T-helper 1 cell treated with Interleukin-12 subunit alpha and Interleukin-12 subunit beta and Interleukin-4 antibody, amounts not matched to agents 30 μg/mL and 1 μg/mL, for 36 hours (primary cell): ENCODE results near the gene ANP32A.
"Not testable (repeated sequence)": the region's sequence is repeated elsewhere in the genome, so short reads cannot be mapped to it uniquely, and the experiment has no call there.

ENCODE experiments used
- H3K27ac Mint-ChIP-seq: one replicate; pipeline ENCODE4 v1.8.0; 2021; ENCODE audit warnings: mild to moderate bottlenecking, mixed read lengths
- H3K27me3 Mint-ChIP-seq: one replicate; pipeline ENCODE4 v1.8.0; 2021; ENCODE audit warnings: low read depth, mixed read lengths
- H3K36me3 Mint-ChIP-seq: one replicate; pipeline ENCODE4 v1.8.0; 2021; ENCODE audit warnings: low read depth, mixed read lengths
- H3K4me1 Mint-ChIP-seq: one replicate; pipeline ENCODE4 v1.8.0; 2021; ENCODE audit warnings: low read depth, mixed read lengths
- H3K4me3 Mint-ChIP-seq: one replicate; pipeline ENCODE4 v1.8.0; 2021; ENCODE audit warnings: mild to moderate bottlenecking, moderate library complexity, mixed read lengths
- H3K9me3 Mint-ChIP-seq: one replicate; pipeline ENCODE4 v1.8.0; 2021; ENCODE audit warnings: mixed read lengths

Gene ANP32A

GRCh38 chr15:68774521-68775235, 46.0 kb downstream of the ANP32A start:
- no peak overlapping the region for H3K27ac Mint-ChIP-seq
- H3K4me3 Mint-ChIP-seq = no peak overlapping the region
- peaks cover 23% of the 10 kb centered on the region for H3K36me3 Mint-ChIP-seq
- H3K27me3 Mint-ChIP-seq = peaks cover 13% of the 10 kb centered on the region
- peaks cover 2% of the 10 kb centered on the region for H3K4me1 Mint-ChIP-seq
- H3K9me3 Mint-ChIP-seq = no peaks in the 10 kb centered on the region

GRCh38 chr15:68774120-68774519, 46.6 kb downstream of the ANP32A start:
- Mint-ChIP-seq H3K4me3 (no peak overlapping the region), H3K9me3 (no peaks in the 10 kb centered on the region), H3K27ac (no peak overlapping the region), H3K36me3 (peaks cover 18% of the 10 kb centered on the region), H3K27me3 (peaks cover 17% of the 10 kb centered on the region), H3K4me1 (peaks cover 2% of the 10 kb centered on the region)

DNA sequence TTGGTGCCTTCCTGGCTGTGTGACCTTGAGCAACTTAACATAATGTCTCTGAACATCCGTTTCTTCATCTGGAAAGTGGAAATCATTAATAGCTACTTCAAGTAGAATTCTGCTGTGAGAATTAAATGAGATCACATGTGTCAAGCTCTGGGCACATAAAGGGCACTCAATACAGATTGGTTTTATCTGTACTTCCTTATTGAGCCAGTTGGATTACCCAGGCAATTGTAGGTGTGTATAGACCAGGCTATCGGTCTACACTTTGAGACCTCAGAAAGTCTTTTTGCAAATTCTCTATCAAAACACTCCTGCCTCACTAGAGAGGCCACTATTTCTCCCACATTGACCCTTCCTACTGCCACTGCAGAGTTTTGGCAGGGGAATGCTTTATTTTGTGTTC, 47.7 kb downstream of the ANP32A start:
- H3K9me3 Mint-ChIP-seq = no peaks in the 10 kb centered on the region
- peaks cover 17% of the 10 kb centered on the region for H3K27me3 Mint-ChIP-seq

GRCh38 chr15:68770216-68770615, 50.5 kb downstream of the ANP32A start:
- Mint-ChIP-seq H3K9me3 (no peaks in the 10 kb centered on the region), H3K4me3 (no peak overlapping the region), H3K36me3 (peaks cover 1% of the 10 kb centered on the region)

More for the DNA sequence above, 47.7 kb downstream of the ANP32A start:
- Mint-ChIP-seq H3K4me1 (peaks cover 2% of the 10 kb centered on the region), H3K36me3 (peaks cover 11% of the 10 kb centered on the region), H3K4me3 (no peak overlapping the region), H3K27ac (no peak overlapping the region)

DNA sequence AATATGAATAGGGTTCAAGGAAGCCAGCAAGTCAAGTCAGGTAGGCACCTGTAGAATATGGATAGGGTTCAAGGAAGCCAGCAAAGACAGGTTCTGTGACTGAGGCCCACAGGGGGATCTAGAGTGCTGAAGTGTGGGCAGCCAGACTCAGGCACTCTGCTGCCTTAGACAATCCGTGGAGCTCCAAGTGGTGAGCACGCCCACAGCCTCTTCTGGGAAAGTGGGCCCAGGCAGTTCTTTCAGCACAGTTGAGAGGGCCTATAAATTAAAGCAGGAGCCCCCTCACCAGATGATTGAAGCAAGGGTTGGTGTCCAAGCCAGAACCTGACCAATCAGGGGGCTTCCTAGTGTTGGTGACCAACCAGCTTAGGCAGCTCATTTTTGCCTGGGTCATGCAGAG, 51.0 kb downstream of the ANP32A start:
- Mint-ChIP-seq H3K9me3 (no peaks in the 10 kb centered on the region), H3K36me3 (peaks cover 1% of the 10 kb centered on the region), H3K27me3 (peaks cover 25% of the 10 kb centered on the region), H3K4me1 (peaks cover 2% of the 10 kb centered on the region), H3K4me3 (no peak overlapping the region), H3K27ac (no peak overlapping the region)

More at GRCh38 chr15:68770216-68770615, 50.5 kb downstream of the ANP32A start:
- peaks cover 21% of the 10 kb centered on the region for H3K27me3 Mint-ChIP-seq
- H3K4me1 Mint-ChIP-seq = peaks cover 2% of the 10 kb centered on the region
- H3K27ac Mint-ChIP-seq = no peak overlapping the region

- peaks cover 31% of the 10 kb centered on the region for H3K27me3 Mint-ChIP-seq
- no peaks in the 10 kb centered on the region for H3K9me3 Mint-ChIP-seq
- H3K36me3 Mint-ChIP-seq = no peaks in the 10 kb centered on the region
- peaks cover 2% of the 10 kb centered on the region for H3K4me1 Mint-ChIP-seq
- H3K27ac Mint-ChIP-seq = no peak overlapping the region
- H3K4me3 Mint-ChIP-seq = no peak overlapping the region
Observed at GRCh38 chr15:68768321-68768720, 52.4 kb downstream of the ANP32A start.

DNA sequence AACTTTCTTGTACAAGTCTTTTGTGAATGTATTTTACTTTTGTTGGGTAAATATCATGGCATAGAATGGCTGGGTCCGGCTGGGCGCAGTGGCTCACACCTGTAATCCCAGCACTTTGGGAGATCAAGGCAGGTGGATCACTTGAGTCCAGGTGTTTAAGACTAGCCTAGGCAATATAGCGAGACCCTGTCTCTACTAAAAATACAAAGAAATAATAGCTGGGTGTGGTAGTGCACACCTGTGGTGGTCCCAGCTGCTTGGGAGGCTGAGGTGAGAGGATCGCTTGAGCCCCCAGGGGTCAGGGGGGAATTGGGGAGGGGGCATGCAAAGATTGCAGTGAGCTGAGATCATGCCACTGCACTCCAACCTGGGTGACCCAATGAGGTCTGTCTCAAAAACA, 52.9 kb downstream of the ANP32A start:
- Mint-ChIP-seq H3K36me3 (no peaks in the 10 kb centered on the region), H3K27ac (no peak overlapping the region), H3K4me1 (peaks cover 2% of the 10 kb centered on the region), H3K9me3 (no peaks in the 10 kb centered on the region), H3K27me3 (peaks cover 36% of the 10 kb centered on the region), H3K4me3 (no peak overlapping the region)

DNA sequence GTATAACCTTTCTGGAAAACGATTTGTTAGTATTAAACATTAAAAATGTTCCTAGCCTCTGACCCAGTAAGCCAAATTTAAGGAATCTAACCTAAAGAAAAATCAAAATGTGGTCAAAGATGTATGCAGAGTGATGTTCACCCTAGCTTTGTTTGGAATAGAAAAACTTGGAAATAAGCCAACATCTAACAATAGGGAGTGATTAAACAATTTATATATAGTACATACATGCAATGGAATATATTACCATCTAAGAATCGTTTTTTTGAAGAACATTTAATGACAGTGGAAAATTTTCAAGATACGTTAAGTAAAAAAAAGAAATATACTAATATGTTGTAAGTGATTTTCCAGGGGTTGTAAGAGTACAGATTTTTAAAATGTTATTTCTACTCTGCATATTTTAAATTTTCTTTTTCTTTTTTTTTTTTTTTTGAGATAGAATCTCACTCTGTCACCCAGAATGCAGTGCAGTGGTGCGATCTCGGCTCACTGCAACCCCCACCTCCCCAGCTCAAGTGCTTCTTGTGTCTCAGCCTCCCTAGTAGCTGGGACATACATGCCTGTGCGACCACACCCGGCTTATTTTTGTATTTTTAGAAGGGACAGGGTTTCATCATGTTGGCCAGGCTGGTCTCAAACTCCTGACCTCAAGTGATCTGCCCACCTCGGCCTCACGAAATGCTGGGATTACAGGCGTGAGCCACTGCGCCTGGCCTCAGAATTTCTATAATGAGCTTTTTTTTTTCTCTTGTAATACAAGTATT, 54.9 kb downstream of the ANP32A start:
- Mint-ChIP-seq H3K27ac (no peak overlapping the region), H3K4me1 (no peaks in the 10 kb centered on the region), H3K27me3 (peaks cover 38% of the 10 kb centered on the region), H3K4me3 (no peak overlapping the region), H3K36me3 (no peaks in the 10 kb centered on the region), H3K9me3 (no peaks in the 10 kb centered on the region)

- no peaks in the 10 kb centered on the region for H3K36me3 Mint-ChIP-seq
- peaks cover 43% of the 10 kb centered on the region for H3K27me3 Mint-ChIP-seq
- peaks cover 3% of the 10 kb centered on the region for H3K4me1 Mint-ChIP-seq
- no peaks in the 10 kb centered on the region for H3K9me3 Mint-ChIP-seq
- H3K4me3 Mint-ChIP-seq = no peak overlapping the region
- H3K27ac Mint-ChIP-seq = no peak overlapping the region
Observed at GRCh38 chr15:68764090-68764489, 56.6 kb downstream of the ANP32A start.

DNA sequence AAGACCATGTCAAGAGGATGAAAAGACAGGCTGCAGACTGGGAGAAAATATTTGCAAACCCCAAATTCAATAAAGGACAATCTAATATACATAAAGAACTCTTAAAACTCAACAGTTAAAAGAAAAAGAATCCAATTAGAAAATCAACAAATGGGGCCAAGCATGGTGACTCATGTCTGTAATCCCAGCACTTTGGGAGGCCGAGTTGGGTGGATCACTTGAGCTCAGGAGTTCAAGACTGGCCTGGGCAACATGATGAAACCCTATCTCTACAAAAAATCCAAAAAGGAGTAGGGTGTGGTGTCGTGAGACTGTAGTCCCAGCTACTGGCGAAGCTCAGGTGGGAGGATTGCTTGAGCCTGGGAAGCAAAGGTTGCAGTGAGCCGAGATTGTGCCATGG, 57.6 kb downstream of the ANP32A start:
- no peak overlapping the region for H3K4me3 Mint-ChIP-seq
- H3K27ac Mint-ChIP-seq = no peak overlapping the region
- H3K9me3 Mint-ChIP-seq = no peaks in the 10 kb centered on the region
- H3K4me1 Mint-ChIP-seq = peaks cover 3% of the 10 kb centered on the region
- no peaks in the 10 kb centered on the region for H3K36me3 Mint-ChIP-seq
- H3K27me3 Mint-ChIP-seq = peaks cover 47% of the 10 kb centered on the region

DNA sequence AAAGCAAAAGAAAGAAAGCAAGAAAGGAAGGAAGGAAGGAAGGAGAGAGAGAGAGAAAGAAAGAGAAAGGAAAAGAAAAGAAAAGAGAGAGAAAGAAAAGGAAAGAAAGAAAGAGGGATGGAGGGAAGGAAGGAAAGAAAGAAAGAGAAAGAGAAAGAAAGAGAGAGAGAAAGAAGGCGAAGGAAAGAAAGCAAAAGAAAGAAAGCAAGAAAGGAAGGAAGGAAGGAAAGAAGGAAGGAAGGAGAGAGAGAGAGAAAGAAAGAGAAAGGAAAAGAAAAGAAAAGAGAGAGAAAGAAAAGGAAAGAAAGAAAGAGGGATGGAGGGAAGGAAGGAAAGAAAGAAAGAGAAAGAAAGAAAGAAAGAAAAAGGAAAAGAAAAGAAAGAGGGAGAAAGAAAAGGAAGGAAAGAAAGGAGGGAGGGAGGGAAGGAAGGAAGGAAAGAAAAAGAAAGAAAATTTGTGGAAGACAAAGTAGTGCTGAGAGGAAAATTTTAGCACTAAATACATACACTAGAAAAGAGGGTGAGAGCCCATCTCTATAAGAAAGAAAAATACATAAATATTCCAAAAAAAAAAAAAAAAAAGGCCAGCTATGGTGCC, 60.6 kb downstream of the ANP32A start:
- not testable (repeated sequence) for H3K27ac Mint-ChIP-seq, H3K9me3 Mint-ChIP-seq, H3K4me3 Mint-ChIP-seq, H3K36me3 Mint-ChIP-seq, H3K4me1 Mint-ChIP-seq
- H3K27me3 Mint-ChIP-seq = peaks cover 42% of the 10 kb centered on the region

DNA sequence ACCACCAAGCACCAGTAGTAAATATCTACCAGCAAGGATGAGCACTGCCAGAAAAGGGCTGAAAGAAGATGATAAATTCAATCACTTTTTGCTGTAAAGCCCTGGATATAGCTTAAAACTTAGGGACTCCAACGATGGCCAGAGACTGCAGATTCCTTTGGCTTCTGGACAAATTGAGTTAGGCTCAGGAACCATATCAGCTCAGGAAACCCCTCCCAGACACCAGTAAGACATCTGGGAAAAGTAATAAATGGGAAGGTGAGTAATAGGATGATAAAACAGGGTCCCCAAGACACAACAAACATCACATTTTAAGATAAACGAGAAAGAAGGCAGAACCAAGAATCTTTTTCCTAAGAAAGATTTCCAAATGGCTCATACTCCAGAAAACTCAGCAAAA, 65.0 kb downstream of the ANP32A start:
- Mint-ChIP-seq H3K36me3 (no peaks in the 10 kb centered on the region), H3K4me1 (peaks cover 9% of the 10 kb centered on the region), H3K9me3 (no peaks in the 10 kb centered on the region), H3K27ac (no peak overlapping the region), H3K4me3 (no peak overlapping the region), H3K27me3 (peaks cover 12% of the 10 kb centered on the region)

DNA sequence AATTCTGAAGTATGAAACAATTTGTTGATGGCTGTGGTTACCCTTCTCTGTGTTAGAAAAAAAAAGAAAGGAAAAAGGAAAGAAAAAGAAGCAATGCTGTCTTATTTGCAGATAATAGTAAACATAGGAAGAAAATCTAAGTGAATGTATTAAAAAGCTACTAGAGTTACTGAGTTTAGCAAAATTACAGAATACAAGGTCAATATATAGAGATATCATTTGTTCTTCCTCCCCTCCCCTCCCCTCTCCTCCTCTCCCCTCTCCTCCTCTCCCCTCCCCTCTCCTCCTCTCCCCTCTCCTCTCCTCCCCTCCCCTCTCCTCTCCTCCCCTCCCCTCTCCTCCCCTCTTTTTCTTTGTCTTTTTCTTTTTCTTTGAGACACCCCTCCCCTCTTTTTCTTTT, 69.1 kb downstream of the ANP32A start:
- H3K27me3 Mint-ChIP-seq = peaks cover 15% of the 10 kb centered on the region
- H3K4me1 Mint-ChIP-seq = peaks cover 6% of the 10 kb centered on the region
- no peaks in the 10 kb centered on the region for H3K36me3 Mint-ChIP-seq
- H3K9me3 Mint-ChIP-seq = no peaks in the 10 kb centered on the region
- H3K27ac Mint-ChIP-seq = no peak overlapping the region
- no peak overlapping the region for H3K4me3 Mint-ChIP-seq

GRCh38 chr15:68749793-68750192, 70.9 kb downstream of the ANP32A start:
- Mint-ChIP-seq H3K9me3 (no peaks in the 10 kb centered on the region), H3K27me3 (peaks cover 21% of the 10 kb centered on the region), H3K36me3 (no peaks in the 10 kb centered on the region), H3K4me3 (no peak overlapping the region), H3K27ac (no peak overlapping the region), H3K4me1 (peaks cover 4% of the 10 kb centered on the region)

DNA sequence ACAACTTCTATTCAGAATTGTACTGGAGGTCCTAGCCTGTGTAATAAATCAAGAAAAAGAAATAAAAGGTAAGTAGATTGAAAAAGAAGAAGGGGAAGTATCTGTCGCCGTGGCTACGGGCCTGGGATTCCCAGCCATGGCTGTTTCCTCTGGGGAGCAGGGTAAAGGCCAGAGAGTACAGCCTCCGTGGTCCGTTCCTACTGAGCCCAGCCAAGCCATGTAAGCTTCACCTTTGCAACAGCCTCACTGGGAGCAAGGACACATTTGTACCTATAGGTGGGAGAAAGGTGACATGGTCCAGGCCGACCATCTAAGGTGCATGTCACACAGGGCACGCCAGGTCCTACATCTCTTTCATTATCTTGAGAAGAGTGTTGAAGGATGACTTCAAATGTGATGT, 71.3 kb downstream of the ANP32A start:
- Mint-ChIP-seq H3K4me3 (no peak overlapping the region), H3K27ac (no peak overlapping the region), H3K36me3 (no peaks in the 10 kb centered on the region)

More for the DNA sequence above, 71.3 kb downstream of the ANP32A start:
- H3K27me3 Mint-ChIP-seq = peaks cover 24% of the 10 kb centered on the region
- H3K9me3 Mint-ChIP-seq = no peaks in the 10 kb centered on the region
- H3K4me1 Mint-ChIP-seq = peaks cover 1% of the 10 kb centered on the region
